Measurements from ENCODE around the gene LYRM1.

DNA sequence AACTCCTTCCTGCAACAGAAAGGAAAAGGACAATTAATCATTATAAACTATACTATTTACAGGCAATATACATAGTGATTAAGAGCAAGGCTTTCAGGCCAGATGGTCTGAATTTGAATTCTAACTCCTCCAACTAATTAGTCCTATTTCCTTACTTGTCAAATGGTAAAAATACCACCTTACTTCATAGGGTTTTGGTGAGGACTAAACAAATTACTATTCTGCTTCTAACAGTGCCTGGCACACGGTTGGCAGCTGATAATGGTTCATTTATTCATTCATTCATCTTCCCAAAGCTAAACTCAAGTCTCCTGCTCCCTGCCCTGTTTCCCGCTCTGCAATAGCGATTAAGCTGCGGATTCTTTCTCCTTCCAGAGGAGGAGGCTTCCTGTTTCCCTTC, 40.2 kb upstream of the LYRM1 start:
- TF ChIP-seq POLR2AphosphoS5 (IDR thresholded peaks at IDR 0.05; ENCODE audit: borderline replicate concordance, low read depth, low read length) (no peak), EZH2 (IDR thresholded peaks at IDR 0.05) (no peak), FOXP2 (optimal IDR thresholded peaks at IDR 0.05; ENCODE audit: control extremely low read depth, extremely low read length, insufficient read depth) (no peak)
